Measurements from ENCODE around the gene SMPDL3A.

SMPDL3A gene

GRCh38 chr6:122838060-122838780 lies 49.2 kb downstream of the SMPDL3A start:
- Histone ChIP-seq H3K79me2 (ENCODE audit: low read length) (no peaks in the 10 kb centered on the region), H3K4me3 (ENCODE audit: low read length) (no peak overlapping the region), H3K9me3 (replicated peaks; ENCODE audit: insufficient read depth, low read length) (no peaks in the 10 kb centered on the region), H3K36me3 (replicated peaks; ENCODE audit: insufficient read depth, low read length) (no peaks in the 10 kb centered on the region), H3K9ac (ENCODE audit: low read length) (no peak overlapping the region), H3K4me1 (ENCODE audit: low read length) (no peaks in the 10 kb centered on the region), H3F3A (ENCODE audit: insufficient read depth, low read length) (no peaks in the 10 kb centered on the region), H3K4me2 (ENCODE audit: low read depth, low read length) (no peak overlapping the region), H3K9me2 (replicated peaks; ENCODE audit: insufficient read depth, low read length) (no peaks in the 10 kb centered on the region), H2AFZ (ENCODE audit: low read length) (no peak overlapping the region), H3K27ac (ENCODE audit: low read length) (no peak overlapping the region), H4K20me1 (ENCODE audit: insufficient read depth, low read length) (no peaks in the 10 kb centered on the region), H3K27me3 (replicated peaks; ENCODE audit: insufficient read depth, low read length) (no peaks in the 10 kb centered on the region)
- TF ChIP-seq EZH2phosphoT487 (IDR thresholded peaks at IDR 0.05; ENCODE audit: low read length) (no peak), CTCF (IDR thresholded peaks at IDR 0.05; ENCODE audit: low read length) (peak; percentile 36), EZH2 (optimal IDR thresholded peaks at IDR 0.05; ENCODE audit: low read depth, low read length) (no peak)
- peak; percentile 14 for DNase-seq

GRCh38 chr6:122839472-122839871 lies 50.4 kb downstream of the SMPDL3A start:
- Histone ChIP-seq H3K9me2 (replicated peaks; ENCODE audit: insufficient read depth, low read length) (no peaks in the 10 kb centered on the region), H3K27me3 (replicated peaks; ENCODE audit: insufficient read depth, low read length) (no peaks in the 10 kb centered on the region), H3K4me3 (ENCODE audit: low read length) (no peak overlapping the region), H4K20me1 (ENCODE audit: insufficient read depth, low read length) (no peaks in the 10 kb centered on the region), H3K79me2 (ENCODE audit: low read length) (no peaks in the 10 kb centered on the region), H3K9me3 (replicated peaks; ENCODE audit: insufficient read depth, low read length) (no peaks in the 10 kb centered on the region), H3F3A (ENCODE audit: insufficient read depth, low read length) (no peaks in the 10 kb centered on the region), H3K4me1 (ENCODE audit: low read length) (no peaks in the 10 kb centered on the region), H3K36me3 (replicated peaks; ENCODE audit: insufficient read depth, low read length) (no peaks in the 10 kb centered on the region), H3K4me2 (ENCODE audit: low read depth, low read length) (no peak overlapping the region), H3K9ac (ENCODE audit: low read length) (no peak overlapping the region), H3K27ac (ENCODE audit: low read length) (no peak overlapping the region), H2AFZ (ENCODE audit: low read length) (peak overlapping the region; percentile 56; the same call in 1 of the 2 replicates)
- TF ChIP-seq CTCF (IDR thresholded peaks at IDR 0.05; ENCODE audit: low read length) (peak; percentile 67), EZH2phosphoT487 (IDR thresholded peaks at IDR 0.05; ENCODE audit: low read length) (no peak)
- peak; percentile 56 for DNase-seq

DNA sequence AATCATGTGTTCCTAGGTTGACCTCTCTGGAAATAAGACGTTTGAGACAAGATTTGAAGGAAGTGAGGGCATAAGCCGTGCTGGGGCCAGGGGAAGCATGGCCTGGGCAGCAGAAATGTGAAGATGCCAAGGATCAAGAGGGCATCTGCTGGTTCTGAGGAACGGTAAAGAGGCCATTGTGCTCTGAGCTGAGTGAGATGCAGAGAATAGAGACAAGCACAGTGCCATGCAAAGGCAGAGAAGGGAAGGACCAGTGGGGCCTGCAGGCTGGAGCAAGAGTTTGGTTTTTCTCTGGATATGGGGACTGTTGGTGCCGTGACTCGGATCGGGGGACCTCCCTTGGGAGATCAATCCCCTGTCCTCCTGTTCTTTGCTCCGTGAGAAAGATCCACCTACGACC lies 50.8 kb downstream of the SMPDL3A start:
- H3K27ac ChIP-seq (ENCODE audit: low read length) = no peak overlapping the region
- H3K9me2 ChIP-seq (replicated peaks; ENCODE audit: insufficient read depth, low read length) = no peaks in the 10 kb centered on the region
- no peaks in the 10 kb centered on the region for H3K4me1 ChIP-seq (ENCODE audit: low read length)
- H3K27me3 ChIP-seq (replicated peaks; ENCODE audit: insufficient read depth, low read length) = no peaks in the 10 kb centered on the region
- H3F3A ChIP-seq (ENCODE audit: insufficient read depth, low read length) = no peaks in the 10 kb centered on the region
- no peaks in the 10 kb centered on the region for H4K20me1 ChIP-seq (ENCODE audit: insufficient read depth, low read length)
- no peaks in the 10 kb centered on the region for H3K9me3 ChIP-seq (replicated peaks; ENCODE audit: insufficient read depth, low read length)
- H3K36me3 ChIP-seq (replicated peaks; ENCODE audit: insufficient read depth, low read length) = no peaks in the 10 kb centered on the region
- H3K9ac ChIP-seq (ENCODE audit: low read length) = no peak overlapping the region
- H3K4me2 ChIP-seq (ENCODE audit: low read depth, low read length) = no peak overlapping the region
- no peaks in the 10 kb centered on the region for H3K79me2 ChIP-seq (ENCODE audit: low read length)
- H2AFZ ChIP-seq (ENCODE audit: low read length) = peak overlapping the region; percentile 56; the same call in 1 of the 2 replicates
- DNase-seq = no peak
- no peak overlapping the region for H3K4me3 ChIP-seq (ENCODE audit: low read length)
- TF ChIP-seq EZH2 (optimal IDR thresholded peaks at IDR 0.05; ENCODE audit: low read depth, low read length) (no peak), EZH2phosphoT487 (IDR thresholded peaks at IDR 0.05; ENCODE audit: low read length) (no peak), CTCF (IDR thresholded peaks at IDR 0.05; ENCODE audit: low read length) (no peak)
